SW480 (cell line): ENCODE measurements around the gene KCNJ5.

ENCODE experiments used
- DNase-seq: peaks from one replicate; pipeline ENCODE4 v3.0.0-alpha.2; 2016; ENCODE audit warnings: low spot score

Gene KCNJ5

GRCh38 chr11:128895526-128895925 is 4.4 kb downstream of the KCNJ5 start:
- DNase-seq = no peak

GRCh38 chr11:128896356-128896755 is 5.2 kb downstream of the KCNJ5 start:
- peak; percentile 44 for DNase-seq

GRCh38 chr11:128897826-128898225 is 6.7 kb downstream of the KCNJ5 start:
- DNase-seq = no peak

- DNase-seq = no peak
These were observed 7.6 kb downstream of the KCNJ5 start for GRCh38 chr11:128898580-128899344.

- DNase-seq = no peak
These were observed 9.3 kb downstream of the KCNJ5 start for GRCh38 chr11:128900468-128900867.

GRCh38 chr11:128901653-128902514 is 10.7 kb downstream of the KCNJ5 start:
- no peak for DNase-seq

- no peak for DNase-seq
These were observed 11.4 kb downstream of the KCNJ5 start for GRCh38 chr11:128902515-128903066.

- peak; percentile 79 for DNase-seq
These were observed 12.3 kb downstream of the KCNJ5 start for GRCh38 chr11:128903248-128904061.

- DNase-seq = no peak
These were observed 13.1 kb downstream of the KCNJ5 start for GRCh38 chr11:128904303-128904655.

- peak; percentile 46 for DNase-seq
These were observed 13.6 kb downstream of the KCNJ5 start for GRCh38 chr11:128904656-128905344.

- peak; percentile 79 for DNase-seq
These were observed 14.4 kb downstream of the KCNJ5 start for GRCh38 chr11:128905345-128906184.

GRCh38 chr11:128906185-128907050 is 15.3 kb downstream of the KCNJ5 start:
- no peak for DNase-seq

- no peak for DNase-seq
These were observed 16.4 kb downstream of the KCNJ5 start for GRCh38 chr11:128907585-128907984.

- peak; percentile 75 for DNase-seq
These were observed 17.5 kb downstream of the KCNJ5 start for GRCh38 chr11:128908391-128909246.

- no peak for DNase-seq
These were observed 18.4 kb downstream of the KCNJ5 start for GRCh38 chr11:128909438-128910125.

- no peak for DNase-seq
These were observed 19.4 kb downstream of the KCNJ5 start for GRCh38 chr11:128910576-128910975.

GRCh38 chr11:128911239-128911638 is 20.1 kb downstream of the KCNJ5 start:
- DNase-seq = no peak

- DNase-seq = no peak
These were observed 20.5 kb downstream of the KCNJ5 start for GRCh38 chr11:128911701-128912100.
